ENCODE results near the gene MAGI1. TPM values are rescaled to one million over a fixed set of nuclear protein-coding genes. Genes with fewer than 3 reads are reported as not detected.

MAGI1 gene
- total RNA-seq, 1 donor from 2014 or later, result 21.9 TPM

- Mint-ChIP-seq H3K4me3 (ENCODE audit: unreplicated experiment) (no peak overlapping the region), H3K27me3 (ENCODE audit: unreplicated experiment) (no peaks in the 10 kb centered on the region), H3K27ac (ENCODE audit: unreplicated experiment) (no peak overlapping the region), H3K9me3 (ENCODE audit: unreplicated experiment) (no peaks in the 10 kb centered on the region), H3K4me1 (ENCODE audit: unreplicated experiment) (no peaks in the 10 kb centered on the region), H3K36me3 (ENCODE audit: unreplicated experiment) (no peaks in the 10 kb centered on the region)
- no peak for TF ChIP-seq CTCF (IDR thresholded peaks at IDR 0.05)
- DNase-seq (ENCODE audit: extremely low spot score, unreplicated experiment), result no peak
Observed at GRCh38 chr3:65677486-65678010, 361.2 kb downstream of the MAGI1 start.

- TF ChIP-seq CTCF (IDR thresholded peaks at IDR 0.05), result no peak
- DNase-seq (ENCODE audit: extremely low spot score, unreplicated experiment), result no peak
- Mint-ChIP-seq H3K9me3 (ENCODE audit: unreplicated experiment) (no peaks in the 10 kb centered on the region), H3K27me3 (ENCODE audit: unreplicated experiment) (no peaks in the 10 kb centered on the region), H3K4me3 (ENCODE audit: unreplicated experiment) (no peak overlapping the region), H3K27ac (ENCODE audit: unreplicated experiment) (no peak overlapping the region), H3K4me1 (ENCODE audit: unreplicated experiment) (no peaks in the 10 kb centered on the region), H3K36me3 (ENCODE audit: unreplicated experiment) (no peaks in the 10 kb centered on the region)
Observed at GRCh38 chr3:65676580-65676979, 362.1 kb downstream of the MAGI1 start.

GRCh38 chr3:65675011-65675410 lies 363.7 kb downstream of the MAGI1 start:
- DNase-seq (ENCODE audit: extremely low spot score, unreplicated experiment), result no peak
- TF ChIP-seq CTCF (IDR thresholded peaks at IDR 0.05), result no peak
- Mint-ChIP-seq H3K4me3 (ENCODE audit: unreplicated experiment) (no peak overlapping the region), H3K27me3 (ENCODE audit: unreplicated experiment) (no peaks in the 10 kb centered on the region), H3K36me3 (ENCODE audit: unreplicated experiment) (no peaks in the 10 kb centered on the region), H3K27ac (ENCODE audit: unreplicated experiment) (no peak overlapping the region), H3K4me1 (ENCODE audit: unreplicated experiment) (no peaks in the 10 kb centered on the region), H3K9me3 (ENCODE audit: unreplicated experiment) (no peaks in the 10 kb centered on the region)

GRCh38 chr3:65674226-65674625 lies 364.5 kb downstream of the MAGI1 start:
- Mint-ChIP-seq H3K36me3 (ENCODE audit: unreplicated experiment) (no peaks in the 10 kb centered on the region), H3K27me3 (ENCODE audit: unreplicated experiment) (no peaks in the 10 kb centered on the region), H3K9me3 (ENCODE audit: unreplicated experiment) (no peaks in the 10 kb centered on the region), H3K4me3 (ENCODE audit: unreplicated experiment) (no peak overlapping the region), H3K4me1 (ENCODE audit: unreplicated experiment) (no peaks in the 10 kb centered on the region), H3K27ac (ENCODE audit: unreplicated experiment) (no peak overlapping the region)
- DNase-seq (ENCODE audit: extremely low spot score, unreplicated experiment), result no peak
- TF ChIP-seq CTCF (IDR thresholded peaks at IDR 0.05), result no peak

GRCh38 chr3:65672871-65673815 lies 365.6 kb downstream of the MAGI1 start:
- H3K4me3 Mint-ChIP-seq (ENCODE audit: unreplicated experiment), result no peak overlapping the region
- no peaks in the 10 kb centered on the region for H3K9me3 Mint-ChIP-seq (ENCODE audit: unreplicated experiment)
- H3K4me1 Mint-ChIP-seq (ENCODE audit: unreplicated experiment), result no peaks in the 10 kb centered on the region
- no peak overlapping the region for H3K27ac Mint-ChIP-seq (ENCODE audit: unreplicated experiment)
- DNase-seq (ENCODE audit: extremely low spot score, unreplicated experiment), result no peak
- TF ChIP-seq CTCF (IDR thresholded peaks at IDR 0.05), result peak; percentile 86
- no peaks in the 10 kb centered on the region for H3K27me3 Mint-ChIP-seq (ENCODE audit: unreplicated experiment)
- H3K36me3 Mint-ChIP-seq (ENCODE audit: unreplicated experiment), result no peaks in the 10 kb centered on the region

All from osteocyte (in vitro differentiated cells).